Hepatocyte (in vitro differentiated cells): Measurements from ENCODE around the gene MICAL2. TPM values are rescaled to one million over a fixed set of nuclear protein-coding genes. Genes with fewer than 3 reads are reported as not detected.

Experiments
- DNase-seq: peaks from one replicate; pipeline ENCODE4 v3.0.0-alpha.2; 2016; ENCODE audit warnings: low spot score
- H2AFZ ChIP-seq: fragments of 200-600 bp; sonication (generic); 2 replicates; pipeline ENCODE4 v1.6.0; 2016; ENCODE audit warnings: antibody characterized with exemption, mild to moderate bottlenecking
- H3K27ac ChIP-seq: fragments of 200-600 bp; sonication (generic); 2 replicates; pipeline ENCODE4 v1.5.1; 2016; ENCODE audit warnings: mild to moderate bottlenecking
- H3K27me3 ChIP-seq: fragments of 200-600 bp; sonication (generic); 2 replicates; pipeline ENCODE4 v1.6.1; 2016
- H3K36me3 ChIP-seq: fragments of 200-600 bp; sonication (generic); replicated peaks from 2 replicates; pipeline ENCODE4 v1.5.1; 2016; ENCODE audit warnings: low read depth; ENCODE audit not compliant: insufficient read depth
- H3K4me1 ChIP-seq: fragments of 200-600 bp; sonication (generic); 2 replicates; pipeline ENCODE4 v1.5.1; 2016; ENCODE audit warnings: mild to moderate bottlenecking, moderate library complexity; ENCODE audit not compliant: insufficient read depth
- H3K4me2 ChIP-seq: fragments of 200-600 bp; sonication (generic); 2 replicates; pipeline ENCODE4 v1.6.0; 2016
- H3K4me3 ChIP-seq: fragments of 200-600 bp; sonication (generic); 2 replicates; pipeline ENCODE4 v1.5.1; 2016; ENCODE audit warnings: mild to moderate bottlenecking
- H3K79me2 ChIP-seq: fragments of 200-600 bp; sonication (generic); 2 replicates; pipeline ENCODE4 v1.6.0; 2017; ENCODE audit warnings: mild to moderate bottlenecking
- H3K9me2 ChIP-seq: fragments of 200-600 bp; sonication (generic); replicated peaks from 2 replicates; pipeline ENCODE4 v1.6.0; 2017; ENCODE audit warnings: mild to moderate bottlenecking; ENCODE audit not compliant: insufficient read depth
- H3K9me3 ChIP-seq: fragments of 200-600 bp; sonication (generic); 2 replicates; pipeline ENCODE4 v1.5.1; 2016; ENCODE audit warnings: low read depth, mild to moderate bottlenecking
- H4K20me1 ChIP-seq: fragments of 200-600 bp; sonication (generic); 2 replicates; pipeline ENCODE4 v1.6.0; 2016; ENCODE audit warnings: mild to moderate bottlenecking; ENCODE audit not compliant: insufficient read depth, poor library complexity, severe bottlenecking
- CTCF ChIP-seq: fragments of 200-600 bp; sonication (generic); IDR thresholded peaks from 2 replicates; pipeline ENCODE4 v1.5.1; 2016; ENCODE audit warnings: antibody characterized with exemption, mild to moderate bottlenecking; ENCODE audit not compliant: poor library complexity
- EZH2 ChIP-seq: fragments of 200-600 bp; sonication (generic); IDR thresholded peaks from 2 replicates; pipeline ENCODE4 v1.6.1; 2016; ENCODE audit warnings: antibody characterized with exemption, mild to moderate bottlenecking, borderline replicate concordance
- EZH2phosphoT487 ChIP-seq: fragments of 200-600 bp; sonication (generic); IDR thresholded peaks from one replicate; pipeline ENCODE4 v1.6.1; 2018; ENCODE audit warnings: antibody characterized with exemption, mild to moderate bottlenecking, low read depth, moderate library complexity; ENCODE audit not compliant: unreplicated experiment, severe bottlenecking
- WGBS: methylation state at CpG from one replicate; pipeline ENCODE4 v1.1.6; 2016; ENCODE audit warnings: low lambda C conversion rate; ENCODE audit errors: missing lambda C conversion rate; 5-methylcytosine and 5-hydroxymethylcytosine counted together
- polyA plus RNA-seq: library from polyadenylated mRNA; unstranded; fragments of >200 nt; fragmentation: Nextera tagmentation; extraction: Ambion mirVana; gene quantifications from 2 replicates; pipeline ENCODE4 v1.2.1, GENCODE V29; 2016
- total RNA-seq: library from RNA; depleted of rRNA; stranded (reverse); fragments of >200 nt; gene quantifications from 2 replicates; pipeline ENCODE4 v1.2.3, GENCODE V29; 2014

Gene MICAL2
- total and polyA plus RNA-seq, 2 experiments from 2014 or later, result 36.8 to 56.0 TPM

- H4K20me1 ChIP-seq, result no peaks in the 10 kb centered on the region
- no peak overlapping the region for H3K4me2 ChIP-seq
- WGBS, result 91% methylated on average over 6 of the region's 6 CpGs
- H3K27me3 ChIP-seq, result no peaks in the 10 kb centered on the region
- H3K9me3 ChIP-seq, result no peaks in the 10 kb centered on the region
- H3K4me3 ChIP-seq, result no peak overlapping the region
- no peaks in the 10 kb centered on the region for H3K36me3 ChIP-seq
- TF ChIP-seq EZH2, result no peak
- TF ChIP-seq EZH2phosphoT487, result no peak
- no peak for TF ChIP-seq CTCF
- no peak for DNase-seq
- H3K4me1 ChIP-seq, result peaks cover 41% of the 10 kb centered on the region
- H3K27ac ChIP-seq, result no peak overlapping the region
- H3K79me2 ChIP-seq, result peaks cover 43% of the 10 kb centered on the region
- no peak overlapping the region for H2AFZ ChIP-seq
- H3K9me2 ChIP-seq, result no peaks in the 10 kb centered on the region
These were observed 11.7 kb downstream of the MICAL2 start for GRCh38 chr11:12122083-12122482.

GRCh38 chr11:12123273-12123672 is 12.9 kb downstream of the MICAL2 start:
- Histone ChIP-seq H2AFZ (no peak overlapping the region), H3K9me2 (no peaks in the 10 kb centered on the region), H3K27ac (peak overlapping the region; percentile 90), H3K27me3 (no peaks in the 10 kb centered on the region), H3K79me2 (peaks cover 40% of the 10 kb centered on the region), H4K20me1 (no peaks in the 10 kb centered on the region), H3K36me3 (no peaks in the 10 kb centered on the region), H3K4me2 (no peak overlapping the region), H3K9me3 (no peaks in the 10 kb centered on the region), H3K4me3 (no peak overlapping the region), H3K4me1 (peaks cover 31% of the 10 kb centered on the region)
- no peak for DNase-seq
- TF ChIP-seq CTCF (no peak), EZH2phosphoT487 (no peak), EZH2 (no peak)
- 62% methylated on average over 4 of the region's 4 CpGs for WGBS

- Histone ChIP-seq H3K4me1 (peaks cover 26% of the 10 kb centered on the region), H3K36me3 (no peaks in the 10 kb centered on the region), H3K79me2 (peaks cover 34% of the 10 kb centered on the region), H4K20me1 (no peaks in the 10 kb centered on the region), H3K4me2 (no peak overlapping the region), H3K27me3 (no peaks in the 10 kb centered on the region), H3K4me3 (no peak overlapping the region), H3K9me2 (no peaks in the 10 kb centered on the region), H3K9me3 (no peaks in the 10 kb centered on the region), H2AFZ (no peak overlapping the region), H3K27ac (peak overlapping the region; percentile 90)
- no peak for TF ChIP-seq EZH2
- no peak for DNase-seq
- WGBS, result 81% methylated on average over 3 of the region's 3 CpGs
These were observed 13.4 kb downstream of the MICAL2 start for GRCh38 chr11:12123799-12124198.

- Histone ChIP-seq H3K27ac (peak overlapping the region; percentile 90), H3K4me1 (peaks cover 21% of the 10 kb centered on the region)
These were observed 13.9 kb downstream of the MICAL2 start for GRCh38 chr11:12124306-12124705.

More at GRCh38 chr11:12124306-12124705, 13.9 kb downstream of the MICAL2 start:
- Histone ChIP-seq H3K4me3 (no peak overlapping the region), H3K9me2 (no peaks in the 10 kb centered on the region), H3K36me3 (no peaks in the 10 kb centered on the region), H4K20me1 (no peaks in the 10 kb centered on the region), H3K4me2 (no peak overlapping the region), H2AFZ (no peak overlapping the region), H3K9me3 (no peaks in the 10 kb centered on the region), H3K27me3 (no peaks in the 10 kb centered on the region), H3K79me2 (peaks cover 33% of the 10 kb centered on the region)
- TF ChIP-seq EZH2 (no peak), EZH2phosphoT487 (no peak), CTCF (no peak)
- DNase-seq, result no peak
- WGBS, result 90% methylated on average over 9 of the region's 9 CpGs
